K562 treated with DMSO at 1 percent for 24 hours (cell line): Measurements from ENCODE around the gene ERICH2. TPM values are rescaled to one million over a fixed set of nuclear protein-coding genes. Genes with fewer than 3 reads are reported as not detected.

Experiments
- total RNA-seq: library from RNA; unstranded; fragments of 300-600 nt; gene quantifications from 2 replicates; pipeline ENCODE4 v1.2.3, GENCODE V29; 2022; ENCODE audit warnings: low read depth; ENCODE audit not compliant: insufficient read depth

ERICH2 gene, protein sequence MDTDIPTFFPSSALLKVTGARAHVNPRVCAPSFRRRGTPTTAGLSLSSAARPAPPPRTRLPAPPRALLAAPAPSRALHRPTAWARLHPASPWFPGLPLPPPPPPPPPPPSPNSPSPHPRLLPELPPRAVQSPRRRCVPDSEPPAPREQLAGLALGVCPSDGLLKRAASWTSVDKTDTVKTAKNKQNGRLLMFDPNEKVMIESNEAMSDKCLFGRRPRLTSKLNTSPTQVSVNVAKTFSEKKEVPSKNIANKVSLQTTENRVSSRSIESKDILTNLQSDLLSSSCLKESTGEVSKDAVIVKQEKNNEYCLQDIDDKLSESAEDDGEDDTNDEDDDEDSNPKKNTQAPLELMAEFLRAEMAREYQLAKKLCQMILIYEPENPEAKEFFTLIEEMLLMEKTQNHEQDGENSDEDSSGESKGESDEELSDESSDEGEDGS
- 5.1 and 5.3 TPM in 2 replicates for total RNA-seq

DNA sequence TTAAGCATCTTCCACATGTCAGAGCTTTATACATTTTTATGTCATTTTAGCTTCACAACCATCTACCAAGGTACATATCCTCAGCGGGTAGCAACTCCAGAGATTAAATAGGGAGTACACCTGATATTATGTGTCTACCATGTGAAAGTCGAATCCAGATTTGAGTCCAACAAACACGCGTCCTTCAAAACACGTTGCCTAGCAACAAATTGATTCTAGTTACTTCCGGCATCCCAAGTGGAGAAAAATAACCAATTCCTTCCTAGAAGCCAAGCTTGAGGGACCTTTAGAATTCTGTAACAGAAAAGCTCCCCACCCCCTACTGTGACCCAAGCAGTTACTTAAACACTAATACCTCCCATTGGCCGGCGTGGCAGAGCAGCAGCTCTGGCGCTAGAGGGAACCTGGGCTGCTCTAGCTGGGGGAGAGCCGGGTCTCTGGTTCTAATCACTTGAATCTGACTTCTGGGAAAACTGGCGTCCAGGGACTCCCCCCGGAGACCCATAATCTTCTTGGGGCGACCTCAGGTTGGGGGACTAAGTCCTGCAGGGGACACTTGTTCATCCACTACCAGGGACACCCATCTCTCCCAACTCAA is at the start of gene ERICH2:
TSS of gene ERICH2 (plus strand) at position 371 of the 598 bp plus-strand sequence. CDS start 304 bp downstream, outside the sequence.

DNA sequence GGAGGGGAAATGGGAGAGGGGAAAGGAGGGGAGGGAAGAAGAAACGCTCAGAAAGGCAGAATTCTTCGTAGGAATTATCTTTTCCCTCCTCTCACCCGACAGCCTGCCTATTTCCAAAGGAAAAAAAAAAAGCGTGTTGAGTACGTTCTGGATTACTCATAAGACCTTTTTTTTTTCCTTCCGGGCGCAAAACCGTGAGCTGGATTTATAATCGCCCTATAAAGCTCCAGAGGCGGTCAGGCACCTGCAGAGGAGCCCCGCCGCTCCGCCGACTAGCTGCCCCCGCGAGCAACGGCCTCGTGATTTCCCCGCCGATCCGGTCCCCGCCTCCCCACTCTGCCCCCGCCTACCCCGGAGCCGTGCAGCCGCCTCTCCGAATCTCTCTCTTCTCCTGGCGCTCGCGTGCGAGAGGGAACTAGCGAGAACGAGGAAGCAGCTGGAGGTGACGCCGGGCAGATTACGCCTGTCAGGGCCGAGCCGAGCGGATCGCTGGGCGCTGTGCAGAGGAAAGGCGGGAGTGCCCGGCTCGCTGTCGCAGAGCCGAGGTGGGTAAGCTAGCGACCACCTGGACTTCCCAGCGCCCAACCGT is 46.4 kb downstream of the ERICH2 start, which contains the start of gene GAD1:
TSS of gene GAD1 (plus strand) at position 384 of the 589 bp plus-strand sequence. CDS start 1,705 bp downstream, outside the sequence.

Other genes starting within 250 kb of the ERICH2 start
- gene SP5, start 55.0 kb upstream of the ERICH2 start, total RNA-seq, result 8.3 and 9.3 TPM in 2 replicates
- gene GAD1, start 46.5 kb downstream of the ERICH2 start, total RNA-seq, result 19.2 and 20.7 TPM in 2 replicates
- 112 and 114 TPM in 2 replicates for gene GORASP2, start 158.9 kb downstream of the ERICH2 start, total RNA-seq